HG03196 (cell line): ENCODE data around the gene LARGE1.

Source experiments
- ATAC-seq: cut with Tn5 transposase; IDR thresholded peaks from one replicate; pipeline ENCODE4 v1.9.1; 2021; ENCODE audit not compliant: unreplicated experiment

The LARGE1 gene

DNA sequence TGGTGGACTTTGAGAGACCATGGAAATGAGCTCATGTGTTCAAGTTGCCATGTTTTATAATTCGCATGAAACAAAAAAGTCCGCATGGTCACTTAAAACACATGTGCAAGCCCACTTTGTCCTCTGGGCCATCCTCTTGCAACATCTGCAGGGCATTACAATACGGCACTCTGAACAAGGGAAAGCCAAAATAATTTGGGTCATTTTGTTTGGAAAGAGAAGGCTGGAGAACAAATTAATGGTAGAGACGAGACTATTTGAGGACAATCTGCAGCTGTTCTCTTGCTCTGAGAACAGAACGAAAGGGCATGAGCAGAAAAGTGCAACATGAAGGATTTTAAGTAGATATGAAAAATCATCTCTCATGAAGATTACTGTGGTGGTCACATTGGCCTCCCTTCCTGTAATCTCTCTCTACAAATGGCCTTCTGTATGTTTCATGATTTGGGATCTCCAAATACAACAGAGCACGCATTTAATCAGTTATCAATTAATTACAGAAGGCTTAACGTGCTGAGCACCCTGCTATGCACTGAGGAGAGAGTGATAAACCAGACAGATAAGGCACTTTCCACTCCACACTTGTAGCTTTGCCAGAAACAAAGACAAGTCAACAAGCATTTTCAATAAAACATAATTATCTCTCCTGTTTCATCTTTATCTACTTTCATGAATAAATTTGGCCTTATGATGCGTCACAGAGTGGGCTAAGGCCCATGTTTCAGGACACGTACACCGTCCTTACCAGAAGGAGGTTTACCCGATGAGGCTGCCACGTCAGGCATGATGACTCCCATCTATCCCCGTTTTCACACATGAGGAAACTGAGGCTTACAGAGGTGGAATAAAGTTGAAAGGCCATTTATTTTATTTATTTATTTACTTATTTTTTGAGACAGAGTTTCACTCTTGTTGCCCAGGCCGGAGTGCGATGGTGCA, 384.1 kb downstream of the LARGE1 start:
- no peak for ATAC-seq

DNA sequence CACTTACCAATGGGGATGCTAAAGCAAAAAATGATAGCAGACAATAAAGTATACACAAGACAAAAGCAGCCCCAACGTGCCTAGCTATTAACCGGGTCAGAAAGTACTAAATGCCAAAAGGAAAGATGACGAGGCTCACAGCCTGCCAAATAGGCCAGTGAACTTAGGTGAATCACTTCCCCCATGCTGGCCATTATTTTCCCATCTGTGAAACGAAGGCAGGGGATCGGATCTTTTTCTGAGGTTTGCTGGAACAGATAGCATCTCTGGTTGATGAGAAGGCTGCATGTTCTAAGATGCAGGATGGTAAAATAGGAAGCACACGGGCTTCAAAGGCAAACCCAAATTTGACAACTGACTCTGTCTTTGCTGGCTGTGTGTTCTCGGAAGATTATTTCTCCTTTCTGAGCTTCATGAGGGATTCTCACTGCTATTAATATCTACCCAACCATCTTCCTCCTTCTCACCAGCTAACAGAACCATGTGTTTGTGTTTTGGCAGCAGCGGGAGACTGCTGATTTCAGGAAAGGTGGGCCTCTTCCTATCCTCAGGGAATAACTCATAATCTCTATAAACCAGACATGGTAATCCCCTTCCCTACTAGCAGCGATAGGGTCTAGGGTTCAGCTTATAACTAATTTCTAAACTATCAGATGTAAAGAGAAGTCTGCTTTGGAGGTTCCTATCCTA, 390.7 kb downstream of the LARGE1 start:
- ATAC-seq, result no peak

DNA sequence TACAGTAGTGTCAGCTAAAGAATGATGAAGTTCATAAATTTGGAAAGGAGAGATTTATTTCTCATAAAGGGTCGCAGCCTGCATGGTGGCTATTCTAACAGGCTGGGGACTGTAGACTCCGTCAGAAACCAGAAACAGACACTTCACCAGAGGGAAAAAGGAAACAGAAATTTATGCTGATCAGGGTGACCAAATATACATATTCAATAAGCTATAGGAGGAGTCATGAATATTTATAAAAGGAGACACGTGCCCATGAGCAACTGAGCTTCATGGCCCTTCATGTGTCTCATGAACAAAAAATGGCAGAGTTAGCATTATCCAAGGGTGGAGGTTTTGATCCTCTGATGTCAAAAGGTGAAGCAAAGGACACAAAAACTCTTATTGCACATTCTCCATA, 392.1 kb downstream of the LARGE1 start:
- ATAC-seq, result no peak

DNA sequence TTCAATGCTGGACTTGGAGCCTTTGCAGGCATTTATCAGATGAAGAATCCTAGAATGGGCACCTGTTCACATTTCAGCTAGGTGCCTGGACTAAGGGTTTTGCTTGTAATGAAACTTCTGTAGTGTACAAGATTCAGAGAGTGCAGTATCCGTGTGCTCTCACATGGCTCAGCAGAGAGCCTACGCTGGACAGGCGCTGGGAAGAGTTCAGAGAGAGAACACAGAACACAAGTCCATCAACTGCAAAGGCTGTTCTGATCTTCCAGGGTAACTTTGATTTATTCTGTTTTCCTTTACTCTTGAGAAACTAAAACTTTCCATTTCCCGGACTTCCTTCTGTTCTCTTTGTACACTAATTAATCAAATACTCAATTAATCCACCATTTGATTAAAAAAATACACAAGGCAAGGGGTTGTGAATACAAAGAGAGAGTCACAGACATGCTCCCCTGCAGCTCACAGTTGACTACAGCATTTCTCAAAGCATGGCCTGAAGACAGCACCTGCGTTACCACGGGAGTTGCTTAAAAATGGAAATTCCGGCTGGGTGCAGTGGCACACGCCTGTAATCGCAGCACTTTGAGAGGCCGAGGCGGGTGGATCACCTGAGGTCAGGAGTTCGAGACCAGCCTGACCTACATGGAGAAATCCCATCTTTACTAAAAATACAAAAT, 393.7 kb downstream of the LARGE1 start:
- no peak for ATAC-seq

DNA sequence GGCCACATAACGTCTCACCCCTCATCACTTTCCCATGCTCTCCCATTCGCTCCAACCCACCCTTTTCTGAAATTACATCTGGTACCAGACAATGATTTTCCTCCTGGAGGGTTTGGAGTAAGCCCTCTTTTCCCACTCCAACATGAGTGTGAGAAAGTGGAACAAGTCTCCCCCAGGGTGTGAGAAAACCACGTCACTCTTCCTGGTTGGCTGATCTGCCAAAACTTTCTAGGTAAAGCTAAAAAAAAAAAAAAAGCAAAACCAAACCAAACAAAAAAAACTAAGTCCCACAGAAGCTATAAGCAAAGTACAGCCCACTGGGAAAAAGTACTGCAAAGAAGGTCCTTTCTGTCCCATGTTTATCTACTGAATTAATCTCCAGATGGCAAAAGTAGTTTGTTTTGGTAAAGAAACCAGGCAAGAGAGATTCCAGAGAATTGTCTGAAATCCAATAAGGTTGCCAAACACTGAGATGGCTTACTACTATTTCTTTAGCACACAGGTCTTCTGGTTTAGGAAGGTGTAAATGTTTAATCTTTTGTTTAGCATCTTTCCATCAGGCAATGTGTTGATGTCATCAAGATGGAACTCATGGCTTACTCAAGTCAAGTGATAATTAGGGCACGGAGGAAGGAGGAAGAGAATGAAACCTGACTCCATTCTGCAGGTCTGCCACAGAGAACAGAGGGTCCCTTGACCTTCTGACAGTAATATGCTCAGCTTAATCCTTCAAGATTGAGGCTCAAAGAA, 395.6 kb downstream of the LARGE1 start:
- no peak for ATAC-seq

DNA sequence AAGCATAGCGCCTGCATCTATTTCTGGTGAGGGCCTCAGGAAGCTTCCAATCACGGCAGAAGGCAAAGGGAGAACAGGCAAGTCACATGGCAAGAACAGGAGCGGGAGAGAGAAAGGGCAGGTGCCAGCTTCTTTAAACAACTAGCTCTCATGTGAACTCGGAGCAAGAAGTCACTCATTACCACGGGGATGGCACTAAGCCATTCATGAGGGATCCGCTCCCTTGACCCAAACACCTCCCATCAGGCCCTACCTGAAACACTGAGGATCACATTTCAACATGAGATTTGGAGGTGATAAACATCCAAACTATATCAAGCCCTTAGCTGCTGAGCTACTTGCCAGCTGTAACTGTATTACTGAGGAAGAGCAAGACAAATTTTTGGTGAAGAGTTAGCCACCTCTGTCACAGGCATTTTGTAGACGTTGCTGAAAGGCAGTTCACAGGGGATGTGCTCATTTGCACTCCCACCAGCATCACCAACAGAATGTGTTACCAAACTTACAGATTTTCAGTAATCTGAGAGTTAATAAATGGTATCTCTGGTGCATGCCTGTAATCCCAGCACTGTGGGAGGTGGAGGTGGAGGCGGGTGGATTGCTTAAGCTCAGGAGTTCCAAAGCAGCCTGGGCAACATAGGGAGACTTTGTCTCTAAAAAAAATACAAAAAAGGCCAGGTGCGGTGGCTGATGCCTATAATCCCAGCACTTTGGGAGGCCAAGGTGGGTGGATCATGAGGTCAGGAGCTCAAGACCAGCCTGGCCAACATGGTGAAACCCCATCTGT, 398.2 kb downstream of the LARGE1 start:
- no peak for ATAC-seq

DNA sequence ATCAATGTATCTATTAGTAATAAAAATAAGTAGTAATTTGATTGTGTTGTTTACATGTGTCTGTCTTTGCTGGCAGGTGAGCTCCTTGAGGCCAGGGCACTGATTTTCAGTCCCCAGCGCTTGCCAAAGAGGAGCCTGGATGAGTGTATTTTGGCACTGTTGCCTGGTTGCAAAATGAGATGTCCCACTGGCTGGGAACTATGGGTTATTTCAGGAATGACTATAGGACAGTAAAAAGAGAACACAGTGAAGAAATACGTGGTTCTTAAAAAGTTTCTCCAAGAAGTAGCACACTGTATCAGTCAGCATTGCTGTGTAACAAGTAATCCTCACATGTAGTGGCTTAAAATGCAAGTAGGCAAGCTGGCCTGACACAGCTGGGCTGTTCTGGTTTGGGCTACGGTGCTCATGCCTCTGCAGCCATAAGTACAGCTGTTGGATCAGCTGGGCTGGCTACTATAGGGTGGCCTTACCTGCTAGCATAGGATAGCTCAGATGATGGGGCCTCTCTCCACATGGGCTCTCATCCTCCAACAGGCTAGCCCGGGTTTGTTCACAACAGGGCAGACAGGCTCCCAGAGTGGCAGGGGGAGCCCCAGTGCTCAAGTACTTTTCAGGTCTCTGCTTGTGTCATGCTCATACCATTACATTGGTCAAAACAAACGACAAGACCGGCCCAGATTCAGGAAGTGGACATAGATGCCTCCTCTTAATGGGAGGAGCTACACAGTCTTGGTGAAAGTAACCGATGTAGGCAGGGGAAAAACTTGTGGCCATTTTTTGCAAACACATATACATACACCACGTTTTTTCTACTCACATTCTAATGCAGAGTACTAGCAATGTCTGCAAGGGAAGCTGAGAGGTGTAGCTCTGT, 399.1 kb downstream of the LARGE1 start:
- no peak for ATAC-seq

DNA sequence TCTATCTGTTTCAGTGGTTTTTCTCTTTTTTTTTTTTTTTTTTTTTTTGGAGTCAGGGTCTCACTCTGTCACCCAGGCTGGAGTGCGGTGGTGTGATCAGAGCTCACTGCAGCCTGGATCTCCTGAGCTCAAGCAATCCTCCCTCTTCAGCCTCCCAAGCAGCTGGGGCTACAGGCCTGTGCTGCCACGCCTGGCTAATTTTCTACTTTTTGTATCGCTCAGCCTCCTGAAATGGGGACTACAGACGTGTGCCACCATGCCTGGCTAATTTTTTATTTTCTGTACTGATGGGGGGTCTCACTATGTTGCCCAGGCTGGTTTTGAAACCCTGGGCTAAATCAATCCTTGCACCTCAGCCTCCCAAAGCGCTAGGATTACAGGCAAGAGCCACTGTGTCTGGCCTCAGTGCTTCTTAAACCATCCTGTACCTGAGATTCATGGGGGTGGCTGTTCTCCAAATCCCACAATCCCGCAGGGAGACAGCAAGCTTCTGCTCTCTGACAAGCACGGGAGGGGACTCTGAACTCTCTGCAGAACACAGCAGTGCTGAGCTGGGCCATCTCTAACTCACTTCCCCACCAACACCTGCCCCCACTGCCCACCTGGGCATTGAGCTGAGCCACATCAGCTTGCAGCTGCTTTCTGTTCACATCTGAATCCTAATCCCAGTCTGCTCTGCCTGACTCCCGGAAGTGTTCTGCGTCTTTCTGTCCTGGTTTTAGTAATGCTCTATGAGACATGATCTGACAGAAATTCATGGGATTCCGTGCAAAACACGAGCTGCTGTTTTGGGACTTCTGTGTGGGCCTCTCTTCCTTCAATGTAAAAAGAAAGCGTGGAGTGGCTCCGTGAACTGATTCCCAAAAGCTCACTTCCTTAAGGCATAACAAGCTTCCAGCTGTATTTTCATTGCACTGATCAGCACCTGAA, 400.0 kb downstream of the LARGE1 start:
- ATAC-seq, result no peak

DNA sequence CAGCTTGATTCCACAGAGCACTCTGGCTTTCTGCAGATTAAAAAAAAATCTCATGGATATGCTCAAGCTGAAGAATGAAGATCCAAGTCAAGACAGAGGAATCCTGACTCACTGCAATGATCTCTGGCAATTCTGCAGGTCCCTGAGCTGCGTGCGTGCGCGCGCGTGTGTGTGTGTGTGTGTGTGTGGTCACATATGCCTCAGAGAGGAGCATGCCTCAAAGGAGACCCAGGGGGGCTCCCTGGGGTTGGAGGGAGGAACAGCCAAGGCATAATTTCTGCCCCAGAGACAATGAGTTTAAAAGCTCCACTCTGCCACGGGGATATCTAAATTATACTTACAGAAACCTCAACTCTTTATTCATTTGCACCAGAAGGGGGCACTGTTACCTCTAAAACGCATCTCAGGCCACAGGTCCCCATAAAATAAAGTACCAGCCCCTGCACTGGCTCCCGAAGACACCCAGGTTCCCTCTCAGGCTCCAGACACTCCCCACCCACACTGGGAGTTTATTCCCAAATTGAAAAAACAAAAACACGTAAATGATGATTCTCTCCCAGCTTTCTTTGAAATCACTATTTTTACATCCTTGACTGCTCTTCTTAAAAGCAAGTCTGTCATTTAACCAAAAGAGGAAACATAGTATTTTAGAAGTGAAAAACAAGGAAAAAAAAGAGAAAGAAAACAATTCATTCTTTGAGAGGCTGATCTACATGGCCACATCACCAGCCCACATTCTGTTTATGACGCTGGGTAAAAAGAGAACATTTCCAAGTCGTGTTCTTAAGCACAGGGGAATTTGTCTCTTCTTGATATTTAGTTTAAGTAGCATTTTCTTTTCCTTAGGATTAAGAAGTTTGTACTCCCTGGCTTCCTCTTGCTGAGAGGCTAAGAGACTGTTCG, 401.0 kb downstream of the LARGE1 start:
- no peak for ATAC-seq

DNA sequence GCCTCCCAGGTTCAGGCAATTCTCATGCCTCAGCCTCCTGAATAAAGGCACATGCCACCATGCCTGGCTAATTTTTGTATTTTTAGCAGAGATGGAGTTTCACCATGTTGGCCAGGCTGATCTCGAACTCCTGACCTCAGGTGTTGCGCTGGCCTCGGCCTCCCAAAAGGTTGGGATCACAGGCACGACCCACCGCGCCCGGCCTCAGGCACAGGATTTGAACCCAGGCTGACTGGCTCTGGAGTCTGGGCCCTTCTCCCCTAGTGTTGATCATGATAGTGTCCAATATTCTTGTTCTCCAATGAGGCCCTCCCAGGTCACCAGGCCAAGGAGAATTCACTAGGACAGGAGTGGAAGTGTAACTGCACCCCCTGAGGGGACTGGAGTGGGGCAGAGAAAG, 401.9 kb downstream of the LARGE1 start:
- no peak for ATAC-seq

DNA sequence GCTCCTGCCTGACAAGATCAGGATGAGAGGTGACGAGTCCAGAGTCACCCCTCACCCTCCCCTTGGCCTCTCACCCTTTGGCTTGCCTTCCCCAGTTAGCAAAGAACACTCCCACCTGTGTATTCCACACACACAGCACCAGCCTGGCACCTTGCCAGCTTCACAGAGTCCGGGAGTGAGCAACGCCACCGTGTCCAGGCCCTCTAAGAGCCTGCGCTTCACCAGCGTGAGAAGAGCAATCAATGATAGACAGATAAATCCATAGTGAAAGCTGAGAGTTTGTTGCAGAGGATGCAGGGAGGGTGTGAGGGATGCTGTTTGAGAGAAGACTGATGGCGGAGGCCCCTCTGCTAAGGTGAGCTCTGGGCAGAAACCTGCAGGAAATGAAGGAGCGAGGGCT, 404.5 kb downstream of the LARGE1 start:
- ATAC-seq, result no peak

DNA sequence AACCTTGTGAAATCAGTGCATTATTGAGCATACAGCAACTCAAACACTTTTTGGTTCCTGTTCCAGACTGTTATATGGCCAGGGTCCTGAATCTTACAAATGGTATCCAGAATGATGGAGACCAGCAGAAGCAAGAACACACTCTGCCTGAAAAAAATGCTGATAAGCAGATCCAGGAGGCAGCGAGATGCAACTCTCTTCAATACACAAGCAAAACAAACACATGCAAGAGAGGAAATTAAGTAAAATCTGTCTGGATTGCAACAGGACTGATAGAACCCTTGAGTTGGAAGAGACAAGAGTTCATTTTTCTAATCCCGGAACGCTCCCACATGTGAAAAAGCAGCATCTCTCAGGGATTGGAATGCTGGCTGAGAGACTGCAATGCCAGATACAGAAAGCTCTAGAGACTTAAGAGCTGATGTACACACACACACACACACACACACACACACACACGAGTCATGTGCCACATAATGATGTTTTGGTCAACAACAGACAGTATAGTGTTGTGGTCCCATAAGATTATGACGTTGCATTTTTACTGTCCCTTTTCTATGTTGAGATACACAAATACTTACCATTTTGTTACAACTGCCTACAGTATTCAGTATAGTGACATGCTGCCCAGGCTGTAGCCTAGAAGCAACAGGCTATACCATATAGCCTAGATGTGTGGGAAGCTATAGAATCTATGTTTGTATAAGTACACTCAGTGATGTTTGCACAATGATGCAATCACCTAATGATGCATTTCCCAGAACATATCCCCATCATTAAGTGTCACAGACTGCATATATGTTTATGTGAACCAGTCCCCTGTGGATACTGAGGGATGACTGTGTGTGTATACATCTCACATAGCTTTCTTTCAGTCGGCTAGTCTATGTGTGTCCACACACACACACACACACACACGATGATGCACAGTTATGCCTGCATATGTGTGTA, 406.6 kb downstream of the LARGE1 start:
- no peak for ATAC-seq

DNA sequence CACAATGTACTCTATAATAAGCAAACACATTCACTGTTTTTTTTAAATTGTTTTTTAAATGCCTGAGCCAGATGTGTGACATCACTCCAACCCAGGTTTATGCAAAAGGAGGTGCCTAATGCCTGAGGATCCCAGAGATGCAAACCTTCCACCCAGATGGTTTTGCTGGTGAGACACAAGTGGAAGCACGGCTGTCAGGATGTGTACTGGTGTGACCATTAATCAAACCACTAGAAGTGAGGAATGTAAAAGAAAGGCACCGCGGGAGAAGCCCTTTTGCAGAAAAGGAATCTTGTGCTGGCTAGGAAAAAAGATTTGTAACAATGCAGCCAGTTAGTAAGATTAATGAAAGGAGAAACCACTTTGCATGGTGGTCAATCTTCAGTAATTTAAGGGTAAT, 407.4 kb downstream of the LARGE1 start:
- no peak for ATAC-seq

DNA sequence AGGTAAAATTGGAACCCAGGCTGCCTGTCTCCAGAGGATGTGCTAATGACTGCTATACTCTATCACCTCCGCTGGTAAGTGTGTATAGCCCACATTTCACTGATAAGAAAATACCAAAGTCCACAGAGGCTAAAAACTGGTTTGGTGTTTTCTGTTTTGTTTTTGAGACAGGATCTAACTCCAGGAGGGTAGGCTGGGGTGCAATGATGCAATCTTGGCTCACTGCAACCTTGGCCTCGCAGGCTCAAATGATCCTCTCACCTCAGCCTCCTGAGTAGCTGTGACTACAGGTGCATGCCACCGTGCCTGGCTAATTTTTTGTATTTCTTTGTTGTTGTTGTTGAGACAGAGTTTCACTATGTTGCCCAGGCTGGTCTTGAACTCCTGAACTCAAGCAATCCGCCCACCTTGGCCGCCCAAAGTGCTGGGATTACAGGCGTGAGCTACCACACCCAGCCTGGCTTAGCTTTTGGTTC, 409.8 kb downstream of the LARGE1 start:
- ATAC-seq, result no peak

DNA sequence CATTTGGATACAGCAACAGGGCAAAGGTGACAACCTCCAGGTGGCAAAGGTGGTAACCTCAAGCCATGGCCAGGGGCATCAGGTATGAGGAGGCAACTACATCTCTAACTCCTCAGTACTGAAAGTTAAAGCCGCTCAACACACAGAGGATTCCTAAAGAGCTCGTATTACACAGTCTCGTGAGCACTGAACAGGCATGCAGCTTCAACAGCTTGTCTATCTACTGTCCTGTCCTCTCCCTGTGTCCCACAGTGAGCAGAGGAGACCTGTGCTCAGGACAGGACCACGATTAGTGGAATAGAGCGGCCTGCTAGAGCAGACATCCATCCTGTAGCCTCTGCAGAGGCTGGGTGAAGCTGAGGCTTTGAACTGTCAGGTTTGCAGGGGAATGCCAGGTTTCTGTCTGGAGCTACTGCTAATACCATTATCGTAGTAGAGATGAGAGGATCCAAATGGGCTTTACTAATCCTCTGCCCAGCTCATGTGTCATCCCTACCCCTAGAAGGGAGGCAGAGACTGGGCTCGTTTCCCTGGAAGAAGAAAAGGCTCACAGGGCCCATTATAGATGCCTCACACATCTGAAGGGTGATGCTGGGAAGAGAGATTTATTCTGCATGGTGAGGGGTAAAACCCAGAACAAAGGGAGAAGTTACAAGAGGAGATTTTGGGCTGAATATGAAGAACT, 415.2 kb downstream of the LARGE1 start:
- no peak for ATAC-seq
